Measurements from ENCODE around the gene MAN2C1. TPM values are rescaled to one million over a fixed set of nuclear protein-coding genes. Genes with fewer than 3 reads are reported as not detected.

Gene MAN2C1
- total and polyA plus RNA-seq, 9 of the 15 experiments (the other 6 are each of a cell fraction or from before 2014, with no cell fraction given): 2.0 to 141 (median 39.9) TPM

DNA sequence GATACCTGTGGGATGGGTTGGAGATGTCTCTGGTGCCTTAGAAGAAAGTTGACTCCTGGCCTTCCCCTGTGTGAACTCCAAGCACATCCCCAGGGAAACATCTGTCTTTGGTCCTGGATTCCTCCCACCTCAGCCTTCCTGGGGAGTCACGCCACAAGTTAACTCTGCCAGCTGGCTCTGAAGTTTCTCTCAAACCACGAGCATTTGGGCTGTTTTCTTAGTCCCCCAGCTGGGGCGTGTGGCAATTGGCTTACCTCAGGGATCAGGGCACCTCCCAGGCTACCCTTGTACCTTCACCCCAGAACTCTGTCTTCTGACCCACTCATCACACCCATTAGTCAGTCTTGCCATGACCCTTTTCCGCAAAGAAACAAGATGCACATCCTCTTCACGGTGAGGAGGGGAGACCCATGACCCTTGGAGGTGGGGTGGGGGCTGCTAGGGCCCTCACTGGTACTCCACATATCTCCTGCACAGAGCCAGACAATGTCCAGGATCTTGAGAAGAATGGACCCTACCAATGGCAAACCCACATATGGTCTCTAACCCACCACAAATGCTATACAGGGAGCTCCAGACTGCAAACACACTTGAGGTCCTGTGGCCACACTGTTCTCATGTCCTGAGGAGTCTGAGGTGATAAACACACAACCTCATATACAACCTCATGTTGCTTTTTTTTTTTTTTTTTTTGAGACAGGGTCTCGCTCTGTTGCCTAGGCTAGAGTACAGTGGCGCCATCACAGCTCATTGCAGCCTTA lies 17.6 kb downstream of the MAN2C1 start:
- Histone ChIP-seq H3K9ac (ENCODE audit: insufficient read depth in 1 of 2, low read depth in 2 of 2, low read length in 2 of 2) (peak overlapping the region in 1 of 2 experiments; percentile 14; a peak in 1 of 4 replicates), H3K36me3 (ENCODE audit: control insufficient read depth, insufficient read depth, low read length) (peaks cover 7% of the 10 kb centered on the region; the same call in 1 of the 3 replicates), H2AFZ (ENCODE audit: low read depth, low read length) (no peak overlapping the region), H3K4me2 (ENCODE audit: insufficient read depth, low read length) (no peak overlapping the region), H3K9me1 (ENCODE audit: control insufficient read depth, insufficient read depth, low read length) (no peaks in the 10 kb centered on the region), H3K4me1 (replicated peaks in 1 of 2; ENCODE audit: control insufficient read depth in 2 of 2, insufficient read depth in 2 of 2, low read length in 2 of 2) (peaks cover 4 to 31% of the 10 kb centered on the region in 2 experiments; a peak in 3 of 5 replicates), H3K27me3 (ENCODE audit: control insufficient read depth in 2 of 2, insufficient read depth in 2 of 2, low read length in 2 of 2) (no peaks in the 10 kb centered on the region), H3K79me2 (ENCODE audit: control insufficient read depth, insufficient read depth, low read length) (no peaks in the 10 kb centered on the region), H4K20me1 (replicated peaks; ENCODE audit: control insufficient read depth, insufficient read depth, low read length) (no peaks in the 10 kb centered on the region), H3K27ac (ENCODE audit: extremely low read depth, low read depth, low read length) (no peak overlapping the region), H3K9me3 (replicated peaks; ENCODE audit: control insufficient read depth, insufficient read depth, low read depth, low read length) (no peaks in the 10 kb centered on the region), H3K4me3 (no peak overlapping the region)
- POLR2A ChIA-PET: interaction anchor here (0.6 to 1.1 kb wide), 3 partner anchors 12 to 82 kb away, joined by 3 to 4 read pairs (median 3); partner anchors contain the start of gene MAN2C1
- ATAC-seq: no peak
- CTCF ChIA-PET (ENCODE audit: low intra/inter-chr PET ratio): no interaction called here
- WGBS (ENCODE audit: insufficient coverage, low coverage, missing lambda C conversion rate): 58% methylated on average over 7 of the region's 7 CpGs
- no TSS peak for BruUV-seq (replicated peaks)
- intact Hi-C loops (cut with micrococcal nuclease) (no loop called here), in situ Hi-C loops (cut with MboI) (no loop called here)
- FAIRE-seq: peak; percentile 29
- no peak for DNase-seq (ENCODE audit: extremely low read depth in 1 of 4, low spot score in 3 of 4)
- peak; percentile 10 for TF ChIP-seq POLR2B (IDR thresholded peaks at IDR 0.05; ENCODE audit: low read depth, partially characterized antibody)
- TF ChIP-seq, protein P1, sequence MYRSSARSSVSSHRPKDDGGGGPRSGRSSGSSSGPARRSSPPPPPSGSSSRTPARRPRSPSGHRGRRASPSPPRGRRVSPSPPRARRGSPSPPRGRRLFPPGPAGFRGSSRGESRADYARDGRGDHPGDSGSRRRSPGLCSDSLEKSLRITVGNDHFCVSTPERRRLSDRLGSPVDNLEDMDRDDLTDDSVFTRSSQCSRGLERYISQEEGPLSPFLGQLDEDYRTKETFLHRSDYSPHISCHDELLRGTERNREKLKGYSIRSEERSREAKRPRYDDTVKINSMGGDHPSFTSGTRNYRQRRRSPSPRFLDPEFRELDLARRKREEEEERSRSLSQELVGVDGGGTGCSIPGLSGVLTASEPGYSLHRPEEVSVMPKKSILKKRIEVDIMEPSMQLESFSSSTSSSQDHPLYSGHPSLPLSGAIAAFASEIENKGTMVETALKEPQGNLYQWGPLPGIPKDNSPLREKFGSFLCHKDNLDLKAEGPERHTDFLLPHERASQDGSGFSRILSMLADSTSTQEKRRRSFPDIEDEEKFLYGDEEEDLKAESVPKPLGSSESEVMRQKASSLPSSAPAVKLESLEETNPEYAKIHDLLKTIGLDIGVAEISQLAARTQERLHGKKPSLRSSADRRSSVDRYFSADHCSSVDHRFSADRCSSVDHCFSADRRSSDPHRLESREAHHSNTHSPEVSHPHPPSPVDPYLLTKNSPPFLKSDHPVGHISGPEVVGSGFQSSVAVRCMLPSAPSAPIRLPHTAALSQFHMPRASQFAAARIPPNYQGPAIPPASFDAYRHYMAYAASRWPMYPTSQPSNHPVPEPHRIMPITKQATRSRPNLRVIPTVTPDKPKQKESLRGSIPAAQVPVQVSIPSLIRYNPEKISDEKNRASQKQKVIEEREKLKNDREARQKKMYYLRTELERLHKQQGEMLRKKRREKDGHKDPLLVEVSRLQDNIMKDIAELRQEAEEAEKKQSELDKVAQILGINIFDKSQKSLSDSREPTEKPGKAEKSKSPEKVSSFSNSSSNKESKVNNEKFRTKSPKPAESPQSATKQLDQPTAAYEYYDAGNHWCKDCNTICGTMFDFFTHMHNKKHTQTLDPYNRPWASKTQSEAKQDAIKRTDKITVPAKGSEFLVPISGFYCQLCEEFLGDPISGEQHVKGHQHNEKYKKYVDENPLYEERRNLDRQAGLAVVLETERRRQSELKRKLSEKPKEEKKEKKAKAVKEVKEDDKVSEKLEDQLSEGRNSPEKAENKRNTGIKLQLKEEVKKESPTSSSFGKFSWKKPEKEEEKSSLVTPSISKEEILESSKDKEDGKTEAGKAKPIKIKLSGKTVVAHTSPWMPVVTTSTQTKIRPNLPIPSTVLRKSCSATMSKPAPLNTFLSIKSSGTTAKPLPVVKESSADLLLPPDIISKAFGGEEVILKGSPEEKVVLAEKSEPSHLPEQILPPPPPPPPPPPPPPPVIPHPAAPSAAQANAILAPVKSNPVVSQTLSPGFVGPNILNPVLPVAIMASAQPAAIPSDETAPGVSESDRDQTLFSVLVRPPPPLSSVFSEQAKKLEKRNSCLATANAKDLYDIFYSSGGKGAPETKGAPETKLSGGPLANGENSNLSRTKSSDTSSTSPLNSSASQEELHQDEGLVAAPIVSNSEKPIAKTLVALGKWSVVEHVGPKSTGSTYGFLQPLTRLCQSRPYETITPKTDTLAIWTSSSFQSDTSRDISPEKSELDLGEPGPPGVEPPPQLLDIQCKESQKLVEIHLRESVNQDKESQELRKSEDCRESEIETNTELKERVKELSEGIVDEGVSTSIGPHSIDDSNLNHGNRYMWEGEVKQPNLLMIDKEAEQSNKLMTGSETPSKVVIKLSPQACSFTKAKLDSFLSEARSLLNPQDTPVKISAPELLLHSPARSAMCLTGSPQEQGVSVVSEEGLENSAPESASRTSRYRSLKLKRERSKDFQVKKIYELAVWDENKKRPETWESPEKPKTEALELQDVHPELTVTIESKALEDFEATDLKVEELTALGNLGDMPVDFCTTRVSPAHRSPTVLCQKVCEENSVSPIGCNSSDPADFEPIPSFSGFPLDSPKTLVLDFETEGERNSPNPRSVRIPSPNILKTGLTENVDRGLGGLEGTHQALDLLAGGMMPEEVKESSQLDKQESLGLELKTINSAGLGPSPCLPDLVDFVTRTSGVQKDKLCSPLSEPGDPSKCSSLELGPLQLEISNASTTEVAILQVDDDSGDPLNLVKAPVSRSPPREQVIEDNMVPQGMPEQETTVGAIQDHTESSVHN (IDR thresholded peaks at IDR 0.05; ENCODE audit: borderline replicate concordance in 1 of 2, low read depth in 1 of 2): no peak
- 0 out of 2 replicates have a peak, but pooled peaks have one; percentile 37 for TF ChIP-seq POLR2AphosphoS2 (IDR thresholded peaks at IDR 0.05; ENCODE audit: low read length)
- TF ChIP-seq ZNF274 (IDR thresholded peaks at IDR 0.05; ENCODE audit: borderline replicate concordance, low read depth, low read length): no peak
